Stimulated activated CD8-positive, alpha-beta memory T cell treated with anti-CD3 and anti-CD28 coated beads, Interleukin-7, amount 100 ng/mL, for 4 hours (primary cell): Measurements from ENCODE around the gene ATP11A.

Experiments used
- DNase-seq, 2 donors: peaks; one replicate each; pipeline ENCODE4 v3.0.0-alpha.2; 2020; ENCODE audit warnings: low read depth in 2 of 2

The ATP11A gene

DNA sequence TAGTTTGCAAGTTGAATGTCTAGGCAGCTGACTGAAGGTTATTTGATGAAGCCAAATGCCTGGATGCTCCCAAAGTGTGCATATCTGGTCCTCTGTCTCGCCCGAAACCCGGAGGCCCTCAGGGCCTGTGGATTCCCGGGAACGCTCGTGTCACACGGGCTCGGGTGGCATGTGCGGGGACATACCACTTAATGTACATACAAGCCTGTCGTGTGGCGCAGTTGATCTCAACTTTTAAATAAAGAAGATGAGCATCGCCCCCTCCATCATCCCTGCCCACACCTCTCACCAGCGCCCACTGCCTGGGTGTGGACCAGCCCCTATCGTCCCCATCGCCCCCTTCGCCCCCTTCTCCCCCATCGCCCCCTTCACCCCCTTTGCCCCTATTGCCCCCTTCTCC lies 33.9 kb downstream of the ATP11A start:
- no peak for DNase-seq

GRCh38 chr13:112724788-112725345 lies 35.0 kb downstream of the ATP11A start:
- DNase-seq = no peak

GRCh38 chr13:112725346-112726015 lies 35.6 kb downstream of the ATP11A start:
- DNase-seq = no peak

DNA sequence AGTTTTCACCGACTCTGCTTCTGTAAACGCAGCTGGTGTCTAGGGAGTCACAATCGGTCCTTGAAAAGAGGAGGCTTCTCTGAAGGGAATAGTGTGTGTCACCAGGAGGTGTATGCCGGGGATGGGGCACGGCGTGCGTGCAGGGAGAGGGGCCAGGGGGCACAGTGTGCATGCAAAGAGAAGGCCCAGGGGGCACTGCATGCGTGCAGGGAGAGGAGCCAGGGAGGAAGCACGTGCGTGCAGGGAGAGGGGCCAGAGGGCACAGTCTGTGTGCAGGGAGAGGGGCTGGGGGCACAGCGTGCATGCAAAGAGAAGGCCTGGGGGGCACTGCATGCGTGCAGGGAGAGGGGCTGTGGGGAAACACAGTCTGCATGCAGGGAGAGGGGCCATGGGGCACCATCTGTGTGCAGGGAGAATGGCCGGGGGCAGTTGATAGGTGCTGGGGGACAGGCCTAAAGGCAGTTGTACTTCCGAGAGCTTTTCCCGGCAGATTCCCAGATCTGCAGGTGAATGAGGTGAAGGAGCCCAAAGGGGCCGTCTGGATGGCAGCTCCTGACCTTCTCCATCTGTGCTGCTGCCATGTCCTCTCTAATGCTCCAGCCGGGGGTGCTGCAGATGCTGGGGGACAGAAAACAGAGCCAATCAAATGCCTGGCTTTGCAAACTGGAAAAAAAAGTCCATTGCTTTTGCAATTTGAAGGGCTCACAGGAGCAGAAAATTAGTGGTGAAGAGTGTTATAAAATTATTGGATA lies 36.4 kb downstream of the ATP11A start:
- no peak for DNase-seq

DNA sequence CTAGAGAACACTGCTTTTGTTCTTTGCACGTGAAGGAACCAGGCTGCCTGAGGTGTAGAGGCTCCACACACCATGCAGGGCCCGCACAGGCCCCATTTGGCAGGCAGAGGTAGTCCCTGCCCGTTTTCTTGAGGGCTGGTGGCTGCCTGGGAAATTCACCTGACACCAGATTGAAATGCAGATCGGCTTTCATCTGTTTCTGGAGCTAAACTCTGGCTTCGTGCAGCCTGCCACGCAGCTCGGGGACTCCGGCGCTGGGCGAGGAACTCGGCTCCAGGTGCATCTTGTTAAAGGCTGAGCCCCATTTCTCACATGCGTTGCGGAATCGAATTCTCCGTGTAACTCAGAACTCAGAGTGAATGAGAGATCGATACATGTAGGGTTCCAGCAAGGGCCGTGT lies 37.7 kb downstream of the ATP11A start:
- no peak for DNase-seq

DNA sequence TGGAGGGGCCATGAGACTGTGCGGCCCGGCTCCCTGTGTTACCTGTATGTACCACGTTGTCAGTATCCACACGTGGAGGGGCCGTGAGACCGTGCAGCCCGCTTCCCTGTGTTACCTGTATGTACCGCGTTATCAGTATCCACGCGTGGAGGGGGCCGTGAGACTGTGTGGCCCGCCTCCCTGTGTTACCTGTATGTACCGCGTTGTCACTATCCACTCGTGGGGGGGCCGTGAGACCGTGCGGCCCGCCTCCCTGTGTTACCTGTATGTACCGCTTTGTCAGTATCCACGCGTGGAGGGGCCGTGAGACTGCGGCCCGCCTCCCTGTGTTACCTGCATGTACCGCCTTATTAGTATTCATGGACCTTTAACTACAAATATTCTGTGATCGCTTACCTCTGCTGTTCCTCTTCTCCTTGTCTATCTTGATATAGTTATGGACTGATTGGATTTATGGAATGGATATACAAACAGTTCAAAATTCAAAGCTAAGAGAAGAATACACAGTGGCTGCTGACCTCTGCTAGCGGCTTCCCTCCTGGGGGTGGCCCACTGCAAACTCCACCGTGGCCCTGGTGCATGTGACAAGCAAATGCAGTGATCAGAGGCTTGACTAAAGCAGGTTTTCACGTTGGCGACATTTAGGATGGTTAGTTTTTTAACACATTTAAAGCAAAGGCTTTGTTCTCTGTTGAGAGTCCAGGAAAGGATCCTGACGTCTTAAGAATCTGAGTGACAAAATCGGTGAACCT lies 38.7 kb downstream of the ATP11A start:
- no peak for DNase-seq

GRCh38 chr13:112729408-112729807 lies 39.6 kb downstream of the ATP11A start:
- no peak for DNase-seq

GRCh38 chr13:112730157-112730671 lies 40.4 kb downstream of the ATP11A start:
- DNase-seq = no peak

- DNase-seq = no peak
Observed at GRCh38 chr13:112731667-112732616, 42.1 kb downstream of the ATP11A start.

GRCh38 chr13:112732679-112733078 lies 42.8 kb downstream of the ATP11A start:
- DNase-seq = no peak

DNA sequence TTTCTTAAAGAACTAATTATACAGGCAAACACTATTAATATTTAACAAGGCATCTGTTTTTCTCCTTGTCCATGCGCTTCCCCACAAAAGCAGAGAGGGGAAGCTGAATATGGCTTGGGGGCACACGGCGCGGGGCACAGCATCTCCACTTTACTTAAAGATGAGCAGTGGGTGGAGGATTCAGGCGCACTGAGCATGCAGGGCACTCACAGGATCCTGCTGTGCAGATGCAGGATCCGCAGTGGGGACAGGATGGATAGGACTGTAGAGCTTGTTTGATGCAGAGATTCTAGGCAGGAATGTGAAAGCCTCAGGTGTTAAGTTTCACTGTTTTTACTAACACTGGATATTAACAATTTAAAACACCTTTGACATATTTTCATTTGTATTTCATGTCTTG lies 43.3 kb downstream of the ATP11A start:
- no peak for DNase-seq

- no peak for DNase-seq
Observed at GRCh38 chr13:112733661-112734379, 44.0 kb downstream of the ATP11A start.

- no peak for DNase-seq
Observed at GRCh38 chr13:112734696-112735547, 45.1 kb downstream of the ATP11A start.

GRCh38 chr13:112735791-112736190 lies 46.0 kb downstream of the ATP11A start:
- DNase-seq = no peak

- no peak for DNase-seq
Observed at GRCh38 chr13:112737294-112737693, 47.5 kb downstream of the ATP11A start.

DNA sequence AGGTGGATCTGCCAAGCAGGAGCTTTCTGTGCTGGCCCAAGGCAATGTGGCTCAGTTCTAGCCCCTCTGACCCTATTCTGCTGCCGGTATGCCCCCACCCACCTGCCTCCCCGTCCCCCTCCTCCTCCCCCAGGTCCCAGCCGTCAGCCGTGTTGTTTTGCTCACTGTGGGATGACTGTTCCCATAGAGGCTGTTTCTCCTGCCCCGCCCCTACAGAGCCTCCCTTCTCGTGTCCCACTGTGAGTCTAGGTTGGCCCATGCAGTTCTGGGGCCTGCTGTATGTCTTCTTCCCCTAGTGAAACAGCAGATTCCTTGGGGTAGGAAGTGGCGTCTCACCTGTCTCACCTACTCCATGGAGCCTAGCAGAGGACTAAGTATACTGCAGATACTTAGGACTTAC lies 48.8 kb downstream of the ATP11A start:
- DNase-seq = no peak

GRCh38 chr13:112740502-112741131 lies 50.8 kb downstream of the ATP11A start:
- DNase-seq = no peak

DNA sequence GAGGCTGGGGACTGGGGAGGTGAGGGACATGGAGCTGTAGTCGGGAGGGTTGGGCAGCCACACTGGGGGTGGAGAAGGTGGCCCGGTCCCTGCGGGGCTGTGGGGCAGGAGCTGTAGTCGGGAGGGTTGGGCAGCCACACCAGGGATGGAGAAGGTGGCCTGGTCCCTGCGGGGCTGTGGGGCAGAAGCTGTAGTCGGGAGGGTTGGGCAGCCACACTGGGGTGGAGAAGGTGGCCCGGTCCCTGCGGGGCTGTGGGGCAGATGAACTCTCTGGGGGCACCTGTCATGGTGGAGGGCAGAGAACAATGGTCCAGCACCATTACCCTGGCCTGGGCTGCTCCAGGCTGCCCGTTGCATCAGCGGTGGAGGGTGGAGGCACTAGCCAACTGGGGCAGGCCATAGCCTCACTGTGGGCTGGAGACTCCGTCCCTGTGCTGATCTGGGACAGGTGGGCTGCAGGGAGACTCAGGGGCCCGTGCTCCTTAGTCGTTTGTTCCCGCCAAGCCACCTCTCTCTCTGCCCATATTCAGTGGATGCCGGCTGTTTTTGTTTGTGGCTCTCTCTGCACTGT lies 51.4 kb downstream of the ATP11A start:
- no peak for DNase-seq
